ENCODE results near the gene SKAP2.

- TF ChIP-seq CTCF (IDR thresholded peaks at IDR 0.05) = no peak
- TF ChIP-seq POLR2A (IDR thresholded peaks at IDR 0.05) = no peak
Observed at GRCh38 chr7:26627891-26628341, 236.5 kb downstream of the SKAP2 start.
